HG03097 (cell line): ENCODE measurements around the gene NOSIP.

Experiments used
- ATAC-seq: cut with Tn5 transposase; IDR thresholded peaks from one replicate; pipeline ENCODE4 v1.9.1; 2021; ENCODE audit not compliant: unreplicated experiment, low FRiP score

NOSIP gene

DNA sequence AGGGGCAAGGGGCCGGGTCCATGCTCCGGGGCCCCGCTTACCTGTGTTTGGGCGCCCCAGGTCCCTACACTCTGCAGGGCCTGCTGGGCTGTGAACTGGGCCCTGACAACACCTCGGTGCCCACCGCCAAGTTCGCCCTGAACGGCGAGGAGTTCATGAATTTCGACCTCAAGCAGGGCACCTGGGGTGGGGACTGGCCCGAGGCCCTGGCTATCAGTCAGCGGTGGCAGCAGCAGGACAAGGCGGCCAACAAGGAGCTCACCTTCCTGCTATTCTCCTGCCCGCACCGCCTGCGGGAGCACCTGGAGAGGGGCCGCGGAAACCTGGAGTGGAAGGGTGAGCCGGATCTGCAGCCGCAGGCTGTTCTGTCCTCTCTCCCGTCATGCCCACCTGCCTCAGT lies 66.2 kb downstream of the NOSIP start:
- no peak for ATAC-seq

DNA sequence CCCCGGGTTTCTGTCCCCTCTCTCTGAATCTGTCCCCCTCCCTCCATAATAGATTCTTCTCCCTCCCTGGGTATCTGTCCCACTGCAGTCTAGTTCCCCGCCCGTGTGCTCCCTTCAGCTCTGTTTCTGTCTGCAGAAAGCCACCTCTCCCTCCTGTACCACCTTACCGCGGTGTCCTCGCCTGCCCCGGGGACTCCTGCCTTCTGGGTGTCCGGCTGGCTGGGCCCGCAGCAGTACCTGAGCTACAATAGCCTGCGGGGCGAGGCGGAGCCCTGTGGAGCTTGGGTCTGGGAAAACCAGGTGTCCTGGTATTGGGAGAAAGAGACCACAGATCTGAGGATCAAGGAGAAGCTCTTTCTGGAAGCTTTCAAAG lies 66.6 kb downstream of the NOSIP start:
- ATAC-seq = no peak

DNA sequence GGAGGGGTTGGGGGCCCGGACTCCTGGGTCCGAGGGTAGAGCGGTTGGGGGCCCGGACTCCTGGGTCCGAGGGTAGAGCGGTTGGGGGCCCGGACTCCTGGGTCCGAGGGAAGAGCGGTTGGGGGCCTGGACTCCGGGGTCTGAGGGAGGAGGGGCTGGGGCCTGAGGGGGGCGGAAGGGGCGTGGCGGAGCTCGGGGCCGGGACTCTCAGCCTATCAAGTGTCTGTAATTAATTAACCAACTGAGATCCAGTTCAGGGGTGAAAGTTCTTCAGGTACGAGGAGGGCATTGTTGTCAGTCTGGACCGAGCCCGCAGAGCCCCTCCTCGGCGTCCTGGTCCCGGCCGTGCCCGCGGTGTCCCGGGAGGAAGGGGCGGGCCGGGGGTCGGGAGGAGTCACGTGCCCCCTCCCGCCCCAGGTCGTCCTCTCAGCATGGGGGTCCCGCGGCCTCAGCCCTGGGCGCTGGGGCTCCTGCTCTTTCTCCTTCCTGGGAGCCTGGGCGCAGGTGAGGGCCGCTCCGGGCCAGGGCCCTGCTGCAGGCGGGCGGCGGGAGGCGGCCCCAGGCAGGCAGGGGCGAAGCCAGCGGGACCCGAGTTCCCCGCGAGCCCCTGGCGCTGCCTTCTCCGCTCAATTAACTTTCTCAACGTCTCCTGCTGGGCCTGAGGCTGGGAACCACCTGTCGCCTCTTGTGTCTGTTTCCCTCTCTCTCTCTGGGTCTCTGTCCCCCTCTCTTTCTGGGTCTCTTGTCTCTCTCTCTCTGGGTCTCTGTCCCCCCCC lies 67.2 kb downstream of the NOSIP start:
- no peak for ATAC-seq

DNA sequence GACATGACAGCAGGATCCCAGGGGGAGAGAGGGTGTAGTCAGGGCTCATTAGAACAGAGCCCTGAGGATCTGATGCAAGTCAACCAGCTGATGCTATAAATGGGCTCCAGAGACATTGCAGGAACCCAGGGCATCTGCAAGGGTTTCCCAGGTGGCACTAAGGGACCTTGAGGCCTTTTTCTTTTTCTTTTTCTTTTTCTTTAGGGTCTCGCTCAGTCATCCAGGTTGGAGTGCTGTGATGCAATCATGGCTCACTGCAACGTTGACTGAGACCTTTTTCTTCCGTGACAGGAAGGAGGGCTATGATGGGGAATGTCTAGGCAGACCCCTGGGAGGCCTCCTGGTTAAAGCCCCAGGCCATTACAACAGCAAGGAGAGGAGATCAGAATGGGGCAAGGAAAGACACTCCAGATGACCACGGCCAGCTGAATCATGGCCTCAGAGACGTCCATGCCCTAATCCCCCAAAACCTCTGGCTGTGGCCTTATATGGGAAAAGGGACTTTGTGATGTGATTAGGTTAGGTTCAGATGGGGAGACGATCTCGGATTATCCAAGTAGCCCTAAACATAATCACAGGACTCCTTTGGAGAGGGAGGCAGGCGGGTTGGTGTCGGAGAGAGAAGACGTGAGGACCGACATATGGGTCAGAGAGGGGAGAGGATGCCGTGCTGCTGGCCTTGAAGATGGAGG lies 72.4 kb downstream of the NOSIP start:
- ATAC-seq = no peak

DNA sequence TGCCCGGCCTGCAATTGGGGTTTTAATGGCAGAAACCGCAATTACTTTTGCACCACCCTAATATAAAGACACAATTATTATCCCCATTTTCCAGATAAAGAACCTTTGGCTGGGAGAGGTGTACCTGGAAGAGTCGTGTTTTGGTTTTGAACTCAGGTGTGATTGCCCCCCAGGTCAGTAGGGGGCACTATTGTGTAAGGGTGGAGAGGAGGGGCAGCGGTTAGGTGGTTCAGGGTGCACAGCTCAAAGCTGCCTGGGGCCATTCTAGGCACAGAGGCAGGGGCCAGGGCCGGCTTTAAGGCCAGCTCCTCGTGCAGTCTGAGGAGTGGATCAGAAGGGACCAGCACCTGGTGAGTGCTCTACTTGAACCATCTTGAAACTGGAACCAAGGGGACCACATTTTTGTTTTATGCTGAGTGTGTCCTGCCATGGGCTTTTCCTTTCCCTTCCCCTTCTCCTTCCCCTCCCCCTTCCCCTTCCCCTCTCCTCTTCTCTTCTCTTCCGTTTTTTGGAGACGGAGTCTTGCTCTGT lies 73.7 kb downstream of the NOSIP start:
- no peak for ATAC-seq
